K562 (cell line): Measurements from ENCODE around the gene PLXNA3. TPM values are rescaled to one million over a fixed set of nuclear protein-coding genes. Genes with fewer than 3 reads are reported as not detected.
A peak's percentile ranks its signal among the peaks of the same experiment; 100 is the strongest.

Experiments used
- AFF1 ChIP-seq, 2 experiments: fragments of 450-650 bp; IDR thresholded peaks; 2 replicates each; pipeline ENCODE4 v1.6.1; 2018; ENCODE audit warnings: mild to moderate bottlenecking in 2 of 2, low read depth in 1 of 2; ENCODE audit not compliant: partially characterized antibody in 2 of 2
- CXXC5 ChIP-seq: fragments of 250-450 bp; sonication (Bioruptor Pico); IDR thresholded peaks from 2 replicates; pipeline ENCODE4 v1.8.0; 2022; ENCODE audit warnings: inconsistent platforms, mild to moderate bottlenecking, moderate library complexity
- KAT7 ChIP-seq: sonication (generic); formaldehyde crosslinking; IDR thresholded peaks from 2 replicates; pipeline ENCODE4 v1.8.0; 2022; ENCODE audit warnings: missing genetic modification reagents, mild to moderate bottlenecking, borderline replicate concordance
- NELFE ChIP-seq: IDR thresholded peaks from 2 replicates; pipeline ENCODE4 v1.6.1; 2011; ENCODE audit warnings: mild to moderate bottlenecking; ENCODE audit not compliant: insufficient read depth, insufficient read length
- NFE2L1 ChIP-seq: fragments of 450-650 bp; IDR thresholded peaks from 2 replicates; pipeline ENCODE4 v1.6.1; 2016; ENCODE audit warnings: missing genetic modification characterization, low read depth, mild to moderate bottlenecking, missing compliant biosample characterization, moderate library complexity, borderline replicate concordance
- RBFOX2 ChIP-seq: fragments of 200-400 bp; formaldehyde crosslinking; IDR thresholded peaks from 2 replicates; pipeline ENCODE4 v1.6.1; 2017; ENCODE audit warnings: low read depth, mild to moderate bottlenecking, low read length, moderate library complexity
- RUNX1 ChIP-seq: sonication (generic); IDR thresholded peaks from 2 replicates; pipeline ENCODE4 v1.6.1; 2016; ENCODE audit warnings: antibody characterized with exemption, low read depth
- TAL1 ChIP-seq: fragments of 450-650 bp; IDR thresholded peaks from 2 replicates; pipeline ENCODE4 v1.6.1; 2016; ENCODE audit warnings: mild to moderate bottlenecking
- TOE1 ChIP-seq, 2 experiments: fragments of 450-650 bp in 1 of 2; sonication (generic) in 1 of 2; formaldehyde crosslinking in 1 of 2; IDR thresholded peaks; 2 replicates each; pipeline versions ENCODE4 v1.7.1 to v1.8.0; 2016 to 2022; ENCODE audit warnings: borderline replicate concordance in 2 of 2, mild to moderate bottlenecking in 2 of 2, antibody characterized with exemption in 1 of 2, inconsistent platforms in 1 of 2, low read depth in 1 of 2, missing genetic modification reagents in 1 of 2, moderate library complexity in 1 of 2
- ZBED1 ChIP-seq: IDR thresholded peaks from 2 replicates; pipeline ENCODE4 v1.6.1; 2014
- ZNF445 ChIP-seq: fragments of 250-450 bp; sonication (Bioruptor Pico); IDR thresholded peaks from 2 replicates; pipeline ENCODE4 v1.4.0; 2020; ENCODE audit warnings: low read depth, mild to moderate bottlenecking, moderate library complexity
- polyA plus RNA-seq, 8 experiments: library from polyadenylated mRNA; depleted of rRNA in 4 of 8; stranded (reverse) in 5 of 8; unstranded in 3 of 8; fragments of >200 nt; fragmentation: Nextera tagmentation in 2 of 8; fragmentation: Illumina TruSeq in 1 of 8; extraction: Ambion mirVana in 2 of 8; extraction: Trizol in 1 of 8; gene quantifications; 2 replicates each; pipeline versions ENCODE4 v1.2.1 to v1.2.3, GENCODE V29; 2011 to 2014; ENCODE audit warnings: inconsistent platforms in 1 of 8, missing spikeins in 1 of 8
- total RNA-seq, 7 experiments: library from RNA; depleted of rRNA in 6 of 7; stranded (reverse); fragments of >200 nt in 6 of 7; fragmentation: Illumina TruSeq in 2 of 7; extraction: Trizol in 2 of 7; gene quantifications; 2 replicates each; pipeline versions ENCODE4 v1.2.1 to v1.2.3, GENCODE V29; 2011 to 2021; ENCODE audit warnings: low replicate concordance in 1 of 7
- TF ChIP-seq, protein P1 (sequence below): fragments of 200-400 bp; formaldehyde crosslinking; IDR thresholded peaks from 2 replicates; pipeline ENCODE4 v1.6.1; 2017; ENCODE audit warnings: mild to moderate bottlenecking, low read depth, low read length, moderate library complexity
- TF ChIP-seq, protein P2 (sequence below): fragments of 450-650 bp; IDR thresholded peaks from 2 replicates; pipeline ENCODE4 v1.6.1; 2017; ENCODE audit warnings: antibody characterized with exemption
- TF ChIP-seq, protein P3 (sequence below): sonication (generic); formaldehyde crosslinking; IDR thresholded peaks from 2 replicates; pipeline ENCODE4 v1.8.0; 2022; ENCODE audit warnings: mild to moderate bottlenecking, missing genetic modification reagents, borderline replicate concordance
- TF ChIP-seq, protein P4 (sequence below): sonication (generic); formaldehyde crosslinking; IDR thresholded peaks from 2 replicates; pipeline ENCODE4 v1.8.1; 2022; ENCODE audit warnings: missing genetic modification reagents

Gene PLXNA3
- total and polyA plus RNA-seq, 9 of the 15 experiments (the other 6 are each of a cell fraction or from before 2014, with no cell fraction given), result 0.32 to 47.8 (median 7.5) TPM

DNA sequence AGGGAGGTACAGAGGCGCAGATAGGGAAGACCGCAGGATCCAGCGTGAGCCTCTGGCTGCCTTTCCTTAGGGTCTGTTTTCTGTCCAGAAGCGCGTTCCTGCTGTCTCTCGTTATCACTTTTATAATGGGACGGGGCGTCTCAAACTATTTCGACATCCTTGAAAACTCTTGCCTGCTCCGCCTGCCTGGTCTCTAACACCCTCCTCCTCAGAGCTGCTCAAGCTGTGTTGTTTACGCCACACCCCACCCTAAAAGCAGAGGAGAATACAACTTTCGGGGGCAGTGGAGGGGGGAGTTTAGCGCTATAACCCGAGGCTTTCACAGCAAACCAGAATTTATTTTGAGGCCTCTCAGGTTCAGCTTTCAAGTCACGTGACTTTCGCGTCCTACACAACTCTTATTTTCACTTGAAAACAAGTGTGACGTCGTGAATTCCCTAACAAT lies 58.6 kb downstream of the PLXNA3 start (continued):
- TF ChIP-seq TOE1 (IDR thresholded peaks at IDR 0.05; ENCODE audit: borderline replicate concordance) (peak; percentile 91), TOE1 (CRISPR knock-in tag; IDR thresholded peaks at IDR 0.05; ENCODE audit: borderline replicate concordance, low read depth) (no peak), NELFE (no peak), RUNX1 (no peak), RBFOX2 (no peak), ZBED1 (no peak), NFE2L1 (no peak), KAT7 (CRISPR knock-in tag) (no peak), CXXC5 (CRISPR knock-in tag) (no peak), AFF1 (IDR thresholded peaks at IDR 0.05; ENCODE audit: low read depth in 1 of 2, partially characterized antibody in 2 of 2) (peak in 1 of 2 experiments; percentile 33), ZNF445 (CRISPR knock-in tag) (no peak), TAL1 (no peak)
- TF ChIP-seq, protein P1, sequence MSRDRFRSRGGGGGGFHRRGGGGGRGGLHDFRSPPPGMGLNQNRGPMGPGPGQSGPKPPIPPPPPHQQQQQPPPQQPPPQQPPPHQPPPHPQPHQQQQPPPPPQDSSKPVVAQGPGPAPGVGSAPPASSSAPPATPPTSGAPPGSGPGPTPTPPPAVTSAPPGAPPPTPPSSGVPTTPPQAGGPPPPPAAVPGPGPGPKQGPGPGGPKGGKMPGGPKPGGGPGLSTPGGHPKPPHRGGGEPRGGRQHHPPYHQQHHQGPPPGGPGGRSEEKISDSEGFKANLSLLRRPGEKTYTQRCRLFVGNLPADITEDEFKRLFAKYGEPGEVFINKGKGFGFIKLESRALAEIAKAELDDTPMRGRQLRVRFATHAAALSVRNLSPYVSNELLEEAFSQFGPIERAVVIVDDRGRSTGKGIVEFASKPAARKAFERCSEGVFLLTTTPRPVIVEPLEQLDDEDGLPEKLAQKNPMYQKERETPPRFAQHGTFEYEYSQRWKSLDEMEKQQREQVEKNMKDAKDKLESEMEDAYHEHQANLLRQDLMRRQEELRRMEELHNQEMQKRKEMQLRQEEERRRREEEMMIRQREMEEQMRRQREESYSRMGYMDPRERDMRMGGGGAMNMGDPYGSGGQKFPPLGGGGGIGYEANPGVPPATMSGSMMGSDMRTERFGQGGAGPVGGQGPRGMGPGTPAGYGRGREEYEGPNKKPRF, result no peak
- TF ChIP-seq, protein P2, sequence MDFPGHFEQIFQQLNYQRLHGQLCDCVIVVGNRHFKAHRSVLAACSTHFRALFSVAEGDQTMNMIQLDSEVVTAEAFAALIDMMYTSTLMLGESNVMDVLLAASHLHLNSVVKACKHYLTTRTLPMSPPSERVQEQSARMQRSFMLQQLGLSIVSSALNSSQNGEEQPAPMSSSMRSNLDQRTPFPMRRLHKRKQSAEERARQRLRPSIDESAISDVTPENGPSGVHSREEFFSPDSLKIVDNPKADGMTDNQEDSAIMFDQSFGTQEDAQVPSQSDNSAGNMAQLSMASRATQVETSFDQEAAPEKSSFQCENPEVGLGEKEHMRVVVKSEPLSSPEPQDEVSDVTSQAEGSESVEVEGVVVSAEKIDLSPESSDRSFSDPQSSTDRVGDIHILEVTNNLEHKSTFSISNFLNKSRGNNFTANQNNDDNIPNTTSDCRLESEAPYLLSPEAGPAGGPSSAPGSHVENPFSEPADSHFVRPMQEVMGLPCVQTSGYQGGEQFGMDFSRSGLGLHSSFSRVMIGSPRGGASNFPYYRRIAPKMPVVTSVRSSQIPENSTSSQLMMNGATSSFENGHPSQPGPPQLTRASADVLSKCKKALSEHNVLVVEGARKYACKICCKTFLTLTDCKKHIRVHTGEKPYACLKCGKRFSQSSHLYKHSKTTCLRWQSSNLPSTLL, result no peak
- TF ChIP-seq, protein P3, sequence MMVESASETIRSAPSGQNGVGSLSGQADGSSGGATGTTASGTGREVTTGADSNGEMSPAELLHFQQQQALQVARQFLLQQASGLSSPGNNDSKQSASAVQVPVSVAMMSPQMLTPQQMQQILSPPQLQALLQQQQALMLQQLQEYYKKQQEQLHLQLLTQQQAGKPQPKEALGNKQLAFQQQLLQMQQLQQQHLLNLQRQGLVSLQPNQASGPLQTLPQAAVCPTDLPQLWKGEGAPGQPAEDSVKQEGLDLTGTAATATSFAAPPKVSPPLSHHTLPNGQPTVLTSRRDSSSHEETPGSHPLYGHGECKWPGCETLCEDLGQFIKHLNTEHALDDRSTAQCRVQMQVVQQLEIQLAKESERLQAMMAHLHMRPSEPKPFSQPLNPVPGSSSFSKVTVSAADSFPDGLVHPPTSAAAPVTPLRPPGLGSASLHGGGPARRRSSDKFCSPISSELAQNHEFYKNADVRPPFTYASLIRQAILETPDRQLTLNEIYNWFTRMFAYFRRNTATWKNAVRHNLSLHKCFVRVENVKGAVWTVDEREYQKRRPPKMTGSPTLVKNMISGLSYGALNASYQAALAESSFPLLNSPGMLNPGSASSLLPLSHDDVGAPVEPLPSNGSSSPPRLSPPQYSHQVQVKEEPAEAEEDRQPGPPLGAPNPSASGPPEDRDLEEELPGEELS (CRISPR knock-in tag), result no peak
- TF ChIP-seq, protein P4, sequence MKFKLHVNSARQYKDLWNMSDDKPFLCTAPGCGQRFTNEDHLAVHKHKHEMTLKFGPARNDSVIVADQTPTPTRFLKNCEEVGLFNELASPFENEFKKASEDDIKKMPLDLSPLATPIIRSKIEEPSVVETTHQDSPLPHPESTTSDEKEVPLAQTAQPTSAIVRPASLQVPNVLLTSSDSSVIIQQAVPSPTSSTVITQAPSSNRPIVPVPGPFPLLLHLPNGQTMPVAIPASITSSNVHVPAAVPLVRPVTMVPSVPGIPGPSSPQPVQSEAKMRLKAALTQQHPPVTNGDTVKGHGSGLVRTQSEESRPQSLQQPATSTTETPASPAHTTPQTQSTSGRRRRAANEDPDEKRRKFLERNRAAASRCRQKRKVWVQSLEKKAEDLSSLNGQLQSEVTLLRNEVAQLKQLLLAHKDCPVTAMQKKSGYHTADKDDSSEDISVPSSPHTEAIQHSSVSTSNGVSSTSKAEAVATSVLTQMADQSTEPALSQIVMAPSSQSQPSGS (CRISPR knock-in tag), result no peak
